HCEC 1CT (cell line): Measurements from ENCODE around the gene C6orf47.

Experiments
- DNase-seq: peaks from one replicate; pipeline ENCODE4 v3.0.0-alpha.2; 2017

Gene C6orf47

DNA sequence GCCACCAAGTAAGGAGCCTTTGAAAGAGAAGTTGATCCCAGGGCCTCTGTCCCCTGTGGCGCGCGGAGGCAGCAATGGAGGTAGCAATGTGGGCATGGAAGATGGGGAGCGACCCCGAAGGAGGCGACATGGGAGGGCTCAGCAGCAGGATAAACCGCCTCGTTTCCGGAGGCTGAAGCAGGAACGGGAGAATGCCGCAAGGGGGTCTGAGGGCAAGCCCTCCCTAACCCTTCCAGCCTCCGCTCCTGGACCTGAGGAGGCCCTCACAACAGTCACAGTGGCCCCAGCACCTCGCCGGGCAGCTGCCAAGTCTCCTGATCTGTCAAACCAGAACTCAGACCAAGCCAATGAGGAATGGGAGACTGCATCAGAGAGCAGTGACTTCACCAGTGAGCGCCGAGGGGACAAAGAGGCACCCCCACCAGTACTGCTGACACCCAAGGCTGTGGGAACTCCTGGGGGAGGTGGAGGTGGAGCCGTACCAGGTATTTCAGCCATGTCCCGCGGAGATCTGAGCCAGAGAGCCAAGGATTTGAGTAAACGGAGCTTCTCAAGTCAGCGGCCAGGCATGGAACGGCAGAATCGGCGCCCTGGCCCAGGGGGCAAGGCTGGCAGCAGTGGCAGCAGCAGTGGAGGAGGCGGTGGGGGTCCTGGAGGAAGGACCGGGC is 28.2 kb downstream of the C6orf47 start:
- no peak for DNase-seq

GRCh38 chr6:31631681-31632278 is 28.8 kb downstream of the C6orf47 start:
- DNase-seq: no peak

DNA sequence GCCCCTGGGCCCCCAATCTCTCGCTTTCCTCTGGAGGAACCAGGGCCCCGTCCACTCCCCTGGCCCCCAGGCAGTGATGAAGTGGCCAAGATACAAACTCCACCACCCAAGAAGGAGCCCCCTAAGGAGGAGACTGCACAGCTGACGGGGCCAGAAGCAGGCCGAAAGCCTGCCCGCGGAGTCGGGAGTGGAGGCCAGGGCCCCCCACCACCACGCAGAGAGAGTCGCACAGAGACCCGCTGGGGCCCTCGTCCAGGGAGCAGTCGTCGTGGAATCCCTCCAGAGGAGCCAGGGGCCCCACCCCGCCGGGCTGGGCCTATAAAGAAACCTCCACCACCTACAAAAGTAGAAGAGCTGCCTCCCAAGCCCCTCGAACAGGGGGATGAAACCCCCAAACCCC is 29.4 kb downstream of the C6orf47 start:
- no peak for DNase-seq

DNA sequence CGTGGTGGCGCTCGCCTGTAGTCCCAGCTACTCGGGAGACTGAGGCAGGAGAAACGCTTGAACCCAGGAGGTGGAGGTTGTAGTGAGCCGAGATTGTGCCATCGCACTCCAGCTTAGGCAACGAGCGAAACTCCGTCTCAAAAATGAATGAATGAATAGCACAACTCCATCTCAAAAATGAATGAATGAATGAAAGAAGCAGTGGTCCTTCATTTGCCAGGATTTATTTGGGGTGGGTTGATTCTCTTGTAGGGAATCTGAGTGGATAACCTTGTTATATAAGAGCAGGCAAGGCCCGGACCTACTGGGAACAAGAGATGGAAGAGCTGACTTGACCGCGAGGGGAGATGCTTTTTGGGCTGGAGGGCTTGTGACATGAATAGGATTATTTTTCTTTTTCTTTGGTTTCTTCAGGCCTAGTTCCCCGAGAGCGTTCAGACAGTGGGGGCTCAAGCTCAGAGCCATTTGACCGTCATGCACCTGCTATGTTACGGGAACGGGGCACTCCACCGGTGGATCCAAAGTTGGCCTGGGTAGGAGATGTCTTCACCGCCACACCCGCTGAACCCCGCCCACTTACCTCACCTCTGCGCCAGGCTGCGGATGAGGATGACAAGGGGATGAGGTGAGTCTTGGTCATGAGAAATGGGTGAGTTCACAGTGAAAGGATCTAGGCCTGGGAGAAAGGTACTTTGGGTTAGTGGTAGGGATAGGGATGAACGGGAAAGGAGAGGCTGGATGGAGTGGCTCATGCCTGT is 30.2 kb downstream of the C6orf47 start:
- no peak for DNase-seq

DNA sequence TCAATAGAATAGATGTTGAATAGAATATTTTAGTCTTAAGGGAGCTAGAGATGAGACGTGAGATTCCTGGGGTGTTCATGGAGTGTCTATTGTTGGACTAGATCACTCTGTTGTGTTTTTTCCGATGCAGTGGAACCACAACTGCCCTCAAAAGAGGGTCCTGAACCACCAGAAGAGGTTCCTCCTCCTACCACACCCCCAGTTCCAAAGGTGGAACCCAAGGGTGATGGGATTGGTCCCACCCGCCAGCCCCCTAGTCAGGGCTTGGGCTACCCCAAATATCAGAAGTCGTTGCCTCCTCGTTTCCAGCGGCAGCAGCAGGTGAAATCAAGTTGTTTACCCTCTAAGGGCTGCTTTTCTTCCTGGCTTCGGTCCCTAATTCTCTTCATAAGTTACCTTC is 31.6 kb downstream of the C6orf47 start:
- DNase-seq: no peak

DNA sequence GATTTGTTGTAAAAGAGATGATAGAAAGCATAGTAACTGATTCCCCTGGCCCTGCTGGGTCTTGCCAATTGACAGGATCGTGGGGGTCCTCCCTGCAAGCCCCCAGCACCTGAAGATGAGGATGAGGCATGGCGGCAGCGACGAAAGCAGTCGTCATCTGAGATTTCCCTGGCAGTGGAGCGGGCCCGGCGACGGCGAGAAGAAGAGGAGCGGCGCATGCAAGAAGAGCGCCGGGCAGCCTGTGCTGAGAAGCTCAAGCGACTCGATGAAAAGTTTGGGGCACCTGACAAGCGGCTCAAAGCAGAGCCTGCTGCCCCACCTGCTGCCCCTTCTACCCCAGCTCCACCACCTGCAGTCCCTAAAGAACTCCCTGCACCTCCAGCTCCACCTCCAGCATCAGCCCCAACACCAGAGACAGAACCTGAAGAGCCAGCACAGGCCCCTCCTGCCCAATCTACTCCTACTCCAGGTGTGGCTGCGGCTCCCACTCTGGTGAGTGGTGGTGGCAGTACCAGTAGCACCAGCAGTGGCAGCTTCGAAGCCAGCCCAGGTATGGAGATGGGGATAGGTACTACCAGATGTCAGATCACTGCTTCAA is 32.8 kb downstream of the C6orf47 start:
- no peak for DNase-seq

DNA sequence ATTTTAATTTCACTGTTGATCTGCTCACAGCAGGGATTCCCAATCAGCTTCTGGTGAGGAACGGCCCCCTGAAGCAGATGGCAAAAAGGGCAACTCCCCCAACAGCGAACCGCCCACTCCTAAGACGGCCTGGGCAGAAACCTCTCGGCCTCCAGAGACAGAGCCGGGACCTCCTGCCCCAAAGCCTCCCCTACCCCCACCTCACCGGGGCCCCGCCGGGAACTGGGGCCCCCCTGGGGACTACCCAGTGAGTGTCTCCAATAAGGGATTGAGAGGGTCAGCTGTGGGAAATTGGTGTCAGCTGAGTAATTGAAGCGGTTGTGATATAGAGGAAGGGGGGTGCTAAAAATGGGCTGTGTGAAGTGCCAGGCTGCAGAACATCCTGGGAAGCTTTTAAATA is 33.6 kb downstream of the C6orf47 start:
- no peak for DNase-seq

DNA sequence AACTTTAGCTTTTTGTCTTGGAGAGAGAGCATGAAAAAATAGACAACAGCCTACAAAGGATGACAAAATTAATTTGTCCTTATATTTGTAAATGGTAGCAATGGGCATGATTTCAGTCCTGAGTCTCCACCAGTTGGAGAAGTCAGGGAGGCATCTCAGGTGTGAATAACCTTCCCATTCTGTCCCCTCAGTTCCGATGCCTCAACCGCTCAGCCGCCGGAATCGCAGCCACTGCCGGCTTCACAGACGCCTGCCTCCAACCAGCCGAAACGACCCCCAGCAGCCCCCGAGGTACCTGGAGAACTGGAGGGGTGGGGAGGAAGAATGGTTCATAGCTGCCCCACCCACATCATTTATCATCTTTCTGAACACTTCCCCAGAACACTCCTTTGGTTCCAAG is 36.5 kb downstream of the C6orf47 start:
- no peak for DNase-seq

GRCh38 chr6:31622684-31623091 is 37.9 kb downstream of the C6orf47 start:
- DNase-seq: no peak

DNA sequence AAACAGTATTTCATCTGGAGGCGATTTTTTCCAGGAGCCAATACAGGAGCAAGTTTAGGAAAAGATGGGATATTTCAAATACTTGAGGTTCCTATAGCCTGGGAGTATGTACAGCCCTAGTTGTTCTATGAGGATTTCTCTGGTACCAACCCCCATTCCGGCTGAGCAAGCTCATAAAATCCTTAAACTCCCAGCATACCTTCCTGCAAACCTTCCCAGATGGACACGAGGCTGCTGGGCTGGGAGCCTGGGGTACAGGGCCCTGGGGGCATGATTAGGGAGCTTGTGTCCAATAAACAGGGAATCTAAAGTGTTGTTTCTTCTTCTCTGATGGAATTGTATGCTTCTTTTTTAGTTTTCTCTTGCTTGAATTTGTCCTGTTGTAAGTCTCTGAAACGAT is 38.6 kb downstream of the C6orf47 start:
- DNase-seq: peak; percentile 18

GRCh38 chr6:31621320-31621939 is 39.1 kb downstream of the C6orf47 start:
- no peak for DNase-seq

DNA sequence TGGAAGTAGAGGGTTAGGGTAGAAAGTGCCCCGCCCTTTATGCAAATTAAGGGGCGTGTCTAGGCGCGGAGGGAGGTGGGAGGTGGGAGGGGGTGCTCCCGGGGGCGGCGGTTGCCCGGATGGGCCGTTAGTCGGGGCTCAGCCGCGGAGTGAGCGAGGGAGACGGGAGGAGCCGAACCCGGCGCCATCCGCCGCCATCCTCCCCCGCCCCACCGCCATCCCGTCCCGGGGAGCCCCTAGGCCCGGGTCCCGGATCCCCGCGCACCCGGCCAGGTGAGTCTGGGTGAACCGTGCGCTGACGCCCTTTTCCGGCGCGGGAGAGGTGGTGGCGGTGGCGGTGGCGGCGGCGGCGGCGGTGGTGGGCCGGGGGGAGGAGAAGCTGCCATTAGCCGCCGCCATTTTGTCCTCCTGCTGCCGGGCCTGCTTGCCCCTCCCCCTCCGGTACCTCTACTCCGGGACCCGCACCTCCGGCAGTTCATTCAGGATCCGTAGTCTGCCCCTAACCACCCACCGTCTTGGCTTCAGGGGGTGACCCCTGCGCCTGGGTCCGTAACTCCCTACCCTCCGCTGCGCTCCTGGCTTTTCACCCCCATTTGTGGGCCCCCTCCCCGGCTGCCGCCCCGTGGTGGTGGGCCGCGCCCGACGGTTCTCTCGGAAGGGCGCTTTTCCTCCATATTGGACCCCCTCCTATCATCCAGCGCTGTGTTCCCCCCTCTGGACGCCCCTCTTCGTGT is 39.8 kb downstream of the C6orf47 start, which contains the start of gene PRRC2A:
TSS of gene PRRC2A (plus strand) at position 130 of the 734 bp plus-strand sequence. CDS start 2,075 bp downstream, outside the sequence.
- peak; percentile 76 for DNase-seq

- DNase-seq: peak; percentile 100
These were observed 40.6 kb downstream of the C6orf47 start for GRCh38 chr6:31619805-31620585.

DNA sequence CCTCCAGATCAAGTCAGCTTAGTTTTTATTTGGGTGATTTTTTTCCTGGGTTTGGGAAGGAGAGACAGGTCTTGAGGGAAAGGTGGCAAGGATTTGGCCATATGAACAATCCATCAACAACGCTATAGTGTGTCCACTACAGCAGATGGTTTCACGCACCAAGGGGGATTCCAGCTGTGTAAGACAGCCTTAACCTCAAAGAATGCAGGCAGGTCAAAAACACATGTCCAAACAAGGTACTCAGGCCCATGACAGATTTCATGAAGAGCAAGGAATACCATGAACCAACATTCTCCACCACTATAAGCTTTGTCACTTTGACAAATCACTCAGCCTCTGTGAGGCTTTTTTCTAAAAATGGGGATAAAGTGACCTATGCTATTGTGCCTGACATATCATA is 43.6 kb downstream of the C6orf47 start:
- DNase-seq: no peak

DNA sequence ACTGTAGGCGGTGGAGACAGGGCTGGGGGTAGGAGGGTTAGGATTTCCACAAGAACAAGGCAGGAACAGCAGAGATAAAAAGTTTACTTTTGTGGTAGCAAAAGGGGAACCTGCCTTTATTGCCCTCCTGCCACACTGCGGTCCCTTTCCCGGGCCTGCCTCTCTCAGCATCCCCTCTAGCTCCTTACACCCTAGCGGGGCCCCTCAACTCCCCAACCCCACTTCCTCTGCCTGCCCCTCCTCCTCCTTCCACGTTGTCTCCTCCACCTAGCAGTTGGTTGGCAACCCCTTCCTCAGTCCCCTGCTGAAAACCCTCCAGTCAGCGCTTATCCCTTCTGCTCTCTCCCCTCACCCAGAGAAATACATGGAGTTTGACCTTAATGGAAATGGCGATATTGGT is 44.8 kb downstream of the C6orf47 start:
- no peak for DNase-seq

DNA sequence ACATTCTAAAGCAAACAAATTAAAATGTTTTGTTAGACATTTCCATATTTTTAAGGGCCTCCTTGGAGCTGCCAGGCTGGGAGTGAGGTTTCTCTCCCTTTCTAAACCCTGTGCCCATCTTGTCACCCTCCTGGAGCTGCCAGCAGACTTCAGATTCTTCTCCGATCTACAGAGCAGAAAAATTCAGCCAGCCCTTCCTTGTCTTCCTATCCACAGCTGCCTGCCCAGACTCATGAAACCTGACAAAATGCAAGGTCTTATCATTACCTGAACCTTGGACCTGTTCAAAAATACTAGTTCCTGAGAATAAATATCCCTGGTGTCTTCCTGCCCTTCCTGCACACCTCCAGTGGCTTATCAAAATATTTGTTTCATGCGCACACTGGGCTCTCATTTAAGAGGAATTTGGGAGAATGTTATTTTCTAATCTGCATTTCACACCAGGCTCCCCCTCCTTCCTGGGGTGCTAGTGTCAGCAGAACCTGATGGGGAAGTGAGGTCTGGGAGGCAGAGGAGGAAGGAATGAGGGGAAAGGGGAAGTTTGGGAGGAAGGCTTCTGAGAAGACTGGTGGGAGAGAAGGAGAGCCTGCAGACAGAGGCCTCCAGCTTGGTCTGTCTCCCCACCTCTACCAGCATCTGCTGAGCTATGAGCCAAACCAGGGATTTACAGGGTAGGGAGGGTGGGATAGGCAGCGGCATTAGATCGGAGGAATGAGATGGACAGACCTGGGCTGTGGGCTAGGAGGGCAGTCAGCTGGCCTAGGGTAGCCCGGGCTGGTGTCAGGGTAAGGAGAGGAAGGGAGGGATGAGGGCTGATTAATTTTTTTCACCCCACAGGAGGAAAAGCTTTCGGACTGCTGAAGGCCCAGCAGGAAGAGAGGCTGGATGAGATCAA is 45.6 kb downstream of the C6orf47 start, which contains the start of gene AIF1:
TSS of gene AIF1 (plus strand) at position 551 of the 895 bp plus-strand sequence. CDS start at position 647, 96 bp downstream.
- DNase-seq: no peak

- DNase-seq: no peak
These were observed 46.4 kb downstream of the C6orf47 start for GRCh38 chr6:31614075-31614619.

- DNase-seq: no peak
These were observed 49.6 kb downstream of the C6orf47 start for GRCh38 chr6:31610968-31611367.

- DNase-seq: no peak
These were observed 50.8 kb downstream of the C6orf47 start for GRCh38 chr6:31609519-31610406.
